ENCODE results near the gene PSENEN.

DNA sequence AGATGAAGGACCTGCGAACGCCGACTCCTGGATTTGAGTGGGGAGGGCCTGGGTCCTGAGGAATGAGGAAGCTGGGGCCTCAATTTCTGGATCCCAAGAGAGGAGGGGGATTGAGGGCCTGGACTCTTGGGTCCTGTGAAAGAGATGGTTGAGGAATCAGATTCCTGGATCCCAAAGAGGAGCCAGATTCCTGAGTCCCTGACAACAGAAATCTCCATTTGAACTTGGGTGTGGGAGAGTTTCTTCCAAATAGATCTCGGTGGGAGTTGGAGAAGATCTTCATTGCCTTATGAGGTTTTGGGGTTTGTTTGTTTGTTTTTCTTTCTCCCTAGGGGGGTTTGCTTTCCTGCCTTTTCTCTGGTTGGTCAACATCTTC, 624 bp downstream of the PSENEN start:
- TF ChIP-seq, protein P1, sequence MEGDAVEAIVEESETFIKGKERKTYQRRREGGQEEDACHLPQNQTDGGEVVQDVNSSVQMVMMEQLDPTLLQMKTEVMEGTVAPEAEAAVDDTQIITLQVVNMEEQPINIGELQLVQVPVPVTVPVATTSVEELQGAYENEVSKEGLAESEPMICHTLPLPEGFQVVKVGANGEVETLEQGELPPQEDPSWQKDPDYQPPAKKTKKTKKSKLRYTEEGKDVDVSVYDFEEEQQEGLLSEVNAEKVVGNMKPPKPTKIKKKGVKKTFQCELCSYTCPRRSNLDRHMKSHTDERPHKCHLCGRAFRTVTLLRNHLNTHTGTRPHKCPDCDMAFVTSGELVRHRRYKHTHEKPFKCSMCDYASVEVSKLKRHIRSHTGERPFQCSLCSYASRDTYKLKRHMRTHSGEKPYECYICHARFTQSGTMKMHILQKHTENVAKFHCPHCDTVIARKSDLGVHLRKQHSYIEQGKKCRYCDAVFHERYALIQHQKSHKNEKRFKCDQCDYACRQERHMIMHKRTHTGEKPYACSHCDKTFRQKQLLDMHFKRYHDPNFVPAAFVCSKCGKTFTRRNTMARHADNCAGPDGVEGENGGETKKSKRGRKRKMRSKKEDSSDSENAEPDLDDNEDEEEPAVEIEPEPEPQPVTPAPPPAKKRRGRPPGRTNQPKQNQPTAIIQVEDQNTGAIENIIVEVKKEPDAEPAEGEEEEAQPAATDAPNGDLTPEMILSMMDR (IDR thresholded peaks at IDR 0.05; ENCODE audit: insufficient read depth, low read length, poor library complexity, severe bottlenecking) = no peak
- no peak for TF ChIP-seq EZH2phosphoT487 (conservative IDR thresholded peaks at IDR 0.05; ENCODE audit: low read length)
